Cerebellar cortex (tissue), 1 donor: ENCODE measurements around the gene TBC1D21.

Source experiments
- DNase-seq: peaks from one replicate; pipeline ENCODE4 v3.0.0-alpha.2; 2015; ENCODE audit warnings: low spot score

The TBC1D21 gene

GRCh38 chr15:73873456-73873855 lies at the start of gene TBC1D21:
Gene TBC1D21 (plus strand): TSS chr15:73873564. CDS start chr15:73873710, 146 bp downstream.
- DNase-seq, result no peak

DNA sequence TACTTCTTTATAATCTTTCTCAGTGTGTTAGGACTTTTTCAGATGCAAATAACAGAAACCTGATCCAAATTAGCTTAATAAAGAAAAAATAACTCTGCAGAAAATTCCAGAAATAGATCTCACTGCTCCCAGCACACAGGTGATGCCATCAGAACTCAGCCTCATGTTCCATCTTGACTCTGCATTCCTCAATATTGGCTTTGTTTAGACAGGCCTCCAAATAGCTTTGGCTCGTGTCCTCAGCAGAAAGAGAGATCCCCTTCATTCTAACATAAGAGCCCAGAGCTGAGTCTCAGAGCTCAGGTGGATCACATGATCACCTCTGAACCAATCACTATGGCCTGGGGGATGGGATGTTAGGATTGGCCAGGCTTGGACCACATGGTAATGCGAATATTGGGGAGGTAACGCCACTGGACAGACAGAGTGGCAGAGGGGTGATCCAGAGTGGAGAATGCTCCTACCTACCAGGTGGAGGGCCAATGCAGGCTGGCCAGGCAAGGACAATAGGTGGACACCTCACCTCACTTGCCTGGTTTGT lies 46.6 kb upstream of the TBC1D21 start:
- DNase-seq, result no peak

DNA sequence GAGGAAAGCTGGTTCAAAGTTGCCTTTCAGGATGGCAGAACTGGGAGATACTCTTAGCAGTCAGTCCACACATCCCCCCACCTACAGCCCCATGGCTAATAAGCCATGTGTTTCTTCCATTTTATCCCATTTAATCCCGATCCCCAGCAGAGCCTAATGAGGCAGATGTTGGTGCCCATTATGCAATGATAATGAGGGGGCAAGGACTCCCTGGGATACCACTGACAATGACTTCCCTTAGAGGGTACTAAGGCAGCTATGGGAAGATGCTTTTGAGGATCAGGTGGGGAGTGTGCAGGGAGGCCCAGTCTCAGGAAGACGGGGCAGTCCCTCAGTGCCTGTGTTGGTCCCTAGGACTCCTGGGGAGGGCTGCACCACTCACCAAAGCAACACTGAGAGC lies 43.8 kb upstream of the TBC1D21 start:
- DNase-seq, result no peak

DNA sequence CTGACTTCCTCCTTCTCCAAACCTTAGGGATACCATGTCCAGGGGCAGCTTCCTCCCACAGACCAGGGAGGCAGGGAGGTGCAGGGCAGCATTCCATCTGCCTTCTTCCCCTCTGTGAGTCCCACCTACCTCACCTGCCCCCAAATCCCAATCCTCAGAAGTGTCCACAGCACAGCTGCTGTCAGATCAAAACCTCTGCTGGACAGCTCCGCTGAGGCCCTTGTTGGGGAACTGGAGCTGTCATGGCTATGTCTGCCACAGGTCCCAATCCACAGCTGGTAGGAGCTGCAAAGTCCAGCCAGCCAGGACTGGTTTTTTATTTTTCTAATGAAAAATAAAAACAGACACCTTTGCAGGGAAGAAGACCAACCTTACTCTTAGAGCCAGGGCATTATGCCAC lies 40.7 kb upstream of the TBC1D21 start:
- no peak for DNase-seq

GRCh38 chr15:73836845-73837244 lies 36.5 kb upstream of the TBC1D21 start:
- no peak for DNase-seq

- DNase-seq, result peak; percentile 97
Measured at GRCh38 chr15:73838831-73839426, 34.4 kb upstream of the TBC1D21 start.

DNA sequence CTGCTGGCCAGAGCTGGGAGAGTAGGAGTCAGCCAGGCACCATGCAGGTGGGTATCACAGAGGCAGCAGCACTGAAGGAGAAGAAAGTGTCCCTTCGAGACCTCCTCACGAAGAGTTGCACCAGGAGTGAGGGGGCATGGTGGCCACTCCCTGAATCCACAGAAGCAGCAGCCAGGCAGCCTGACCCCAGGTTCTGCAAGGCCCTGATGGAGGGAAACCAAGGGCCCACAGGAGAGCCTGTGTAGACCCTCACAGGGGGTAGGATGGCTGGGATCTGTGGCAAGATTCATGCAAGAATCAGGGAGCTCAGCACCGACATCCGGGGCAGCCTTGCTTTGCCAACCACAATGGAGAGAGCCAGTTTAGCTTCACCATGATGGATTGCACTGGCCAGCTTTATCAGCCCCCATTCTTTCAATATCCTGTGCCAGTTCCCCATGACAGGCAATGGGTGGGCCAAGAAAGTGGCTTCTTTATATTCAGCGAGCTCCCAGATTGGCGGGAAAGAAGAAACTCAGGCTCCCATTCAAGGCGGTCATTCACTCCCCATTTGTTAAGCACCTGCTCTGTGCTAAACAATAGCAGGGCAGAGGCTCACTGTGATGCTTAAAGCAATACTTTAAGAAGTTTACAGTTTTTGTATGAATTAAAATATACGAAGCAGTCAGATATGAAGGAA lies 33.5 kb upstream of the TBC1D21 start:
- DNase-seq, result no peak

DNA sequence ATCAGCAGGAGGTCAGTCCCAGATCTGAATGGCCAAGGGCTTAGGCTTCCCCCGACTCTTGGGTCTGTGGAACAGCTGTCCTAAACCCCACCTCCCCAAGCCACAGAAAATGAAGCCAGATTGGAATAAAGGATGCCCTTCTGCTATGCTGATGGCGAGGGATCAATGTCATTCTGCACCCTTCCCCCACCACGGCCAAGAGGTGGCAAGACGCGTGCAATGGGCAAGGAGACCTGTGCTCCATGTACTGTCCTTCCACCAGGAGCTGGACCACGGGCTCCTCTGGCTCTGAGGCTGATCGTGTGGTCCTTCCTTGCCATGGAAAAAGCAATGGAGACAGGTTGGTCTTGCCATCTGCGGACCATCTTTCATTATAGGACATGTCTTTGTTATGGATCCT lies 32.6 kb upstream of the TBC1D21 start:
- no peak for DNase-seq

DNA sequence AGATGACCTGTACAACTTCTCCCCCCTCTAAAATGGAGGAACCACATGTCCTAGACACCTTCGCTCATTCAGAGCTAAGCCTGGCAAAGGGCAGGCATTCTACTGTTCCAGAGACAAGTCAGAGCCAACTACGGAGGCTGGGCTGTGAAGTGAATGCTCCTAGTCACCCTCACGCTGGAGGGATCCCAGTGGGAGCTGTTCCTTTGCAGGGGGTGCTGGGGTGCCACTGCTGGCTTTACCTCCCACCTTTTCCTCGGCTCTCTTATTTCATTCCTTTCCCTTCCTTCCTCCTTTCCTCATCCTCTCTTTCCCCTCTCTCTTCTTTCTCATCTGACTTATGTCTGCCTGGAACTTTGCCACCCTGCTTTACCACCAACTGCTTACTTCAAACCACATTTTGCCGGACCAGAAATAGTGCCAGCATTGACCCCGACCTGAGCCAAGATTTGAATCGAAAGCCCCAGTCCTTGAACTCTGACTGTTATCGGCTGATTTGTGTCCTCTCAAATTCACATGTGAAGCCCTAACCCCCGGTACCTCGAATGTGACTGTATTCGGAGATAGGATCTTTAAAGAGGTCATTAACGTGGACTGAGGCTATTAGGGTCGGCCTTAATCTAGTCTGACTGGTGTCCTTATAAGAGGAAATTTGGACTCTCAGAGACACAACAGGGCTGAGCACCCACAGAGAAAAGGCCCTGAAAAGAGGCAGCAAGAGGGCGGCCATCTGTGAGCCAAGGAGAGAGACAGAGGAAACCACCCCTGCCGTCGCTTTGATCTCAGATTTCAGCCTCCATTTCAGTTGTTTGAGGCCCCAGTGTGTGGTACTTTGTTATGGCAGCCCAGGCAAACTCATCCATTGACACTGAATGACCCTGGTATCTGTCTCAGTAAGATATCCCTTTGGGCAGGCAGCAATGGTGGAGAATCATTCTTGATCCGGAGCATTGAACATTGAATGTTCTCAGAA lies 31.3 kb upstream of the TBC1D21 start:
- DNase-seq, result peak; percentile 33

GRCh38 chr15:73843787-73844186 lies 29.6 kb upstream of the TBC1D21 start:
- no peak for DNase-seq

DNA sequence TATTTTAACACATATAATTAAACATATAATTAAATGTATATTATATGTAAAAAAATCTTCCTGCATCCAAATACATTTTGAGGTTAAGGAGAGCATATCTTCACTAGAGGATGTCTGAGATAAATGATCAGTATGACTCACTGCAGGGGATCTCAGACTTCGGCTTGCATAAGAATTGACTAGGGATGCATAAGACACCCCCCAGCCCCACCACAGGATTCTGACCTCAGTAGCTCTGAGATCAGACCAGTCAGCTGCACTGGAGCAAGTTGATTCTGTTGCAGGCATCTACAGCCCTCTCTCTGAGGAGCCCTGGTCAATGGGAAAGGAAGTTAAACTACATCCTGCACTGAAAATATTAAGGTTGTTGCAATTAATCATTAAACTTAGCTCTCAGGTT lies 29.0 kb upstream of the TBC1D21 start:
- DNase-seq, result no peak

GRCh38 chr15:73845507-73845906 lies 27.9 kb upstream of the TBC1D21 start:
- DNase-seq, result no peak

GRCh38 chr15:73845907-73846306 lies 27.5 kb upstream of the TBC1D21 start:
- DNase-seq, result no peak

DNA sequence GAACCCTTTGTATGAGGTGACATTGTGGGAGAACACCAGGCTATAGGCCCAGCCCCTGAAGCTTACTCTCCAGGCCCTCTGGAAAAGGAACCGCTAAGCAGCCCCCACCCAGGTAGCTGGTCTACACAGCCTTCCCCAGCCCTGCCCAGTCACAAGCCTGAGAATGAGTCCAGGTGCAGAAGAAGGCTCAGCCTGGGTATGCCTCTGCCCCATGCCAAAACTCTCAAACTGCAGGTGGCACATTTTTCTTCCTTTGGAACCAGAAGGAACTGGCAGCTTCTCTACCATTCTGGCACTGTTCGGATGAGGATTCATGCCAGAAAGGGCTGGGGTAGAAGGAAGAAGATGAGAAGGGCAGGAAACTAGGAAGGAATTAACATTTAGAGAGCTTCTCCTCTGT lies 23.7 kb upstream of the TBC1D21 start:
- peak; percentile 81 for DNase-seq

DNA sequence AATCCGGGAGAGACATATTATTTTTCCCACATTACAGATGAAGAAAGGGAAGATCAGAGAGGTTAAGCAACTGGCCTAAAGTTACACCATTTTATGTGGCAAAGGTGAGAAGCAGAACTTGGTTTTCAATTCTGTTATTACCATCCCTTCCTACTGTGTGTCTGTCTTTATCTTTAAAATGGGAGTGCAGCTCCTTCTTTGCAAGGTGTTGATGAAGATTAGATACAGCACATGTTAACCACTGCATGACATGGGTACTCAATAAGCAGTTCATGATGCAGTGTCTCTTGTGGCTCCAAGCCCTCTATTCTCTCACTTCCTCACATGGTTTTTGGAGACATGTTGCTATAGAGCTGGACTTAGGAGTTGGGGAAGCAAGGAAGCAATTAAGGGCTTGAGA lies 23.1 kb upstream of the TBC1D21 start:
- no peak for DNase-seq

DNA sequence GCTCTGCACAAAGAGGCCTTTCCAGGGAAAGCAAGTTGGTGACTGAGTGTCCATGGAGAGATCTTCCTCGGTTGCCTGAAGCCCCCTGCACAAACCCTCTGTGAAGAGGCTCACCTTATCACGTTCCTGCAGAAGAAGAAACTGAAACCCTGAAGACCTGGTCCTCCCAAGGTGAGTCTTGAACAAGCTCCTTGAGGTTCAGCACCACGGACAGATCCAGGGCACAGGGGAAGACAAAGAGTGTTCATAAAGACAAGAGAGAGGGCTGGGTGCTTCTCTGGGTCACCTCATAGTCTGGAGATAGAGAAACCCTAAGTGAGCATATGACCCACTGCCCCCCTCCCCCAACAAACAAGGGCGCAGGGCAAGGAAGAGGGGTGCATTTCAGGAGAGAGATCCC lies 21.7 kb upstream of the TBC1D21 start:
- DNase-seq, result no peak

- DNase-seq, result no peak
Measured at GRCh38 chr15:73852507-73852906, 20.9 kb upstream of the TBC1D21 start.

DNA sequence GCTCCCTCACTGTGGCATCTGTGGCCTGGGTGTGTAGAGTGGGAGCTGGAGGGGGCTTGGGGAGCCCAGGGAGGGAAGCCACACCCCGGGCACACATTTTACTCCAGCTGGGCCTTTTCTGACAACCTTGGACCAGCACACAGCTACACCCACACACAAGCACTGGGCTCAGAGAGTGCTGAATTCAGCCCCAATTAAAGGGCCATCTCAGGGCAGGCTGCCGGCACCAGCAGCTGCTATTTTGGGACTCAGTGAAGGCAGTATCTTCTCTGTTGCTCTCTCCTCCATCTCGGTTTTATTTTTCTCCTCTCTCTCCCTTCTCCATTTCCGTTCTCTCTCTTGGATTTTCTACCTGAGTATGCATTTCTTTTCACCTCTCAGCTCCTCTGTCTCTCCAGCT lies 19.1 kb upstream of the TBC1D21 start:
- no peak for DNase-seq

- no peak for DNase-seq
Measured at GRCh38 chr15:73856458-73857192, 16.7 kb upstream of the TBC1D21 start.

- DNase-seq, result no peak
Measured at GRCh38 chr15:73857193-73857920, 16.0 kb upstream of the TBC1D21 start.

- no peak for DNase-seq
Measured at GRCh38 chr15:73858062-73858461, 15.3 kb upstream of the TBC1D21 start.
